ENCODE results near the gene MRPL3.

Gene MRPL3

DNA sequence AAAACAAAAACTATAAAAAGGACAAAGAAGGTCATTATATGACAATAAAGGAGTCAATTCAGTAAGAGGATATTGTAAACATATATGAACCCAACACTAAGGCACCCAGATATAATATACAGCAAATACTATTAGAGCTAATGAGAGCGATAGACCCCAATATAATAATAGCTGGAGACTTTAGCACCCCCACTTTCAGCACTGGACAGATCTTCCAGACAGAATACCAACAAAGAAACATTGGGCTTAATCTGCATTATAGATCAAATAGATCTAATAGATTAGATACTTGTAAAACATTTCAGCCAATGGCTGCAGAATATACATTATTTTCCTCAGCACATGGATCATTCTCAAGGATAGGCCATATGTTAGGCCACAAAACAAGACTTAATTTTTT, 67.8 kb downstream of the MRPL3 start:
- TF ChIP-seq RAD21 (IDR thresholded peaks at IDR 0.05; ENCODE audit: low read depth): no peak
- TF ChIP-seq, protein P1, sequence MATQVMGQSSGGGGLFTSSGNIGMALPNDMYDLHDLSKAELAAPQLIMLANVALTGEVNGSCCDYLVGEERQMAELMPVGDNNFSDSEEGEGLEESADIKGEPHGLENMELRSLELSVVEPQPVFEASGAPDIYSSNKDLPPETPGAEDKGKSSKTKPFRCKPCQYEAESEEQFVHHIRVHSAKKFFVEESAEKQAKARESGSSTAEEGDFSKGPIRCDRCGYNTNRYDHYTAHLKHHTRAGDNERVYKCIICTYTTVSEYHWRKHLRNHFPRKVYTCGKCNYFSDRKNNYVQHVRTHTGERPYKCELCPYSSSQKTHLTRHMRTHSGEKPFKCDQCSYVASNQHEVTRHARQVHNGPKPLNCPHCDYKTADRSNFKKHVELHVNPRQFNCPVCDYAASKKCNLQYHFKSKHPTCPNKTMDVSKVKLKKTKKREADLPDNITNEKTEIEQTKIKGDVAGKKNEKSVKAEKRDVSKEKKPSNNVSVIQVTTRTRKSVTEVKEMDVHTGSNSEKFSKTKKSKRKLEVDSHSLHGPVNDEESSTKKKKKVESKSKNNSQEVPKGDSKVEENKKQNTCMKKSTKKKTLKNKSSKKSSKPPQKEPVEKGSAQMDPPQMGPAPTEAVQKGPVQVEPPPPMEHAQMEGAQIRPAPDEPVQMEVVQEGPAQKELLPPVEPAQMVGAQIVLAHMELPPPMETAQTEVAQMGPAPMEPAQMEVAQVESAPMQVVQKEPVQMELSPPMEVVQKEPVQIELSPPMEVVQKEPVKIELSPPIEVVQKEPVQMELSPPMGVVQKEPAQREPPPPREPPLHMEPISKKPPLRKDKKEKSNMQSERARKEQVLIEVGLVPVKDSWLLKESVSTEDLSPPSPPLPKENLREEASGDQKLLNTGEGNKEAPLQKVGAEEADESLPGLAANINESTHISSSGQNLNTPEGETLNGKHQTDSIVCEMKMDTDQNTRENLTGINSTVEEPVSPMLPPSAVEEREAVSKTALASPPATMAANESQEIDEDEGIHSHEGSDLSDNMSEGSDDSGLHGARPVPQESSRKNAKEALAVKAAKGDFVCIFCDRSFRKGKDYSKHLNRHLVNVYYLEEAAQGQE (IDR thresholded peaks at IDR 0.05; ENCODE audit: low read depth): peak; percentile 77

DNA sequence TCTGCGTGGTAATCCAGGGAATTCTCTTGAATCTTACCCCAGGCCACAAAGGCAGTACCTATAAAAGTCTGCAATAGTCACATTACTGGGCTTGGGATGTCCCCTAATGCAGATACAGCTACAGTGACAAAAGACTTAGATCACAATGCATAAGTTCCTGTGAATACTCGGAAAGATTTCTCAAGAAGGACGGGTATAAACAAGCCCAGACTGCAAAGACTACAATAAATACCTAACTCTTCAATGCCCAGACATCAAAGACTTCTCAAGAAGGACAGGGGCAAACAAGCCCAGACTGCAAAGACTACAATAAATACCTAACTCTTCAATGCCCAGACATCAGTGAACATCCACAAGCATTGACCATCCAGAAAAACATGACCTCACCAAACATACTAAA, 70.3 kb downstream of the MRPL3 start:
- TF ChIP-seq, protein P2, sequence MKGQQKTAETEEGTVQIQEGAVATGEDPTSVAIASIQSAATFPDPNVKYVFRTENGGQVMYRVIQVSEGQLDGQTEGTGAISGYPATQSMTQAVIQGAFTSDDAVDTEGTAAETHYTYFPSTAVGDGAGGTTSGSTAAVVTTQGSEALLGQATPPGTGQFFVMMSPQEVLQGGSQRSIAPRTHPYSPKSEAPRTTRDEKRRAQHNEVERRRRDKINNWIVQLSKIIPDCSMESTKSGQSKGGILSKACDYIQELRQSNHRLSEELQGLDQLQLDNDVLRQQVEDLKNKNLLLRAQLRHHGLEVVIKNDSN (IDR thresholded peaks at IDR 0.05): no peak
- TF ChIP-seq RAD21 (IDR thresholded peaks at IDR 0.05; ENCODE audit: low read depth): no peak
- no peak for TF ChIP-seq EGR1 (IDR thresholded peaks at IDR 0.05)
- no peak for TF ChIP-seq FOXM1 (IDR thresholded peaks at IDR 0.05; ENCODE audit: borderline replicate concordance, low read depth)
- no peak for TF ChIP-seq ZBTB7A (IDR thresholded peaks at IDR 0.05; ENCODE audit: low read depth)
- no peak for TF ChIP-seq EP300 (IDR thresholded peaks at IDR 0.05; ENCODE audit: borderline replicate concordance)
- TF ChIP-seq, protein P3, sequence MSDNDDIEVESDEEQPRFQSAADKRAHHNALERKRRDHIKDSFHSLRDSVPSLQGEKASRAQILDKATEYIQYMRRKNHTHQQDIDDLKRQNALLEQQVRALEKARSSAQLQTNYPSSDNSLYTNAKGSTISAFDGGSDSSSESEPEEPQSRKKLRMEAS (IDR thresholded peaks at IDR 0.05): no peak
- TF ChIP-seq, protein P1 (IDR thresholded peaks at IDR 0.05; ENCODE audit: low read depth): no peak
- TF ChIP-seq TAF1 (IDR thresholded peaks at IDR 0.05; ENCODE audit: low read depth): no peak
- no peak for TF ChIP-seq CEBPB (IDR thresholded peaks at IDR 0.05)
- no peak for TF ChIP-seq NFIC (IDR thresholded peaks at IDR 0.05)
- no peak for TF ChIP-seq TEAD4 (IDR thresholded peaks at IDR 0.05)
- no peak for TF ChIP-seq YY1 (IDR thresholded peaks at IDR 0.05; ENCODE audit: low read depth)
- no peak for TF ChIP-seq CREB1 (IDR thresholded peaks at IDR 0.05; ENCODE audit: low read depth)
- TF ChIP-seq TCF12 (IDR thresholded peaks at IDR 0.05; ENCODE audit: low read depth): no peak

DNA sequence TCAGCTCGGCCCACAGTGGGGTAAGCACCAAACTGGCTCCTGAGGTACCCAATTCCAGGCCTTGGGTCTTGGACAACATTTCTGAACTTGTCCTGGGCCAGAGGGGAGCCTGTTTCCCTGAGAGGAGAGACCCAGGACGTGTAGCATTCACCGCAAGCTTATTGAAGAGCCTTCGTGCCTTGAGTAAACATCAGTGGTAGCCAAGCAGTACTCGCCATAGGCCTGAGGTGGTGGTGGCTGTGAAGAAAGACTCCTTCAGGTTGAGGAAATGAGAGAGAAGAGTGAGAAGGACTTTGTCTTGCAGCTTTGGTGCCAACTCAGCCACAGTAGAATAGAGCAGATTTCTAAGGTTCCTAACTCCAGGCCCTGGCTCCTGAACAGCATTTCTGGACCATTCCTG, 71.0 kb downstream of the MRPL3 start:
- TF ChIP-seq EP300 (IDR thresholded peaks at IDR 0.05; ENCODE audit: borderline replicate concordance) (no peak), CEBPB (IDR thresholded peaks at IDR 0.05) (no peak), CREB1 (IDR thresholded peaks at IDR 0.05; ENCODE audit: low read depth) (no peak), TCF12 (IDR thresholded peaks at IDR 0.05; ENCODE audit: low read depth) (no peak), RAD21 (IDR thresholded peaks at IDR 0.05; ENCODE audit: low read depth) (no peak), FOXM1 (IDR thresholded peaks at IDR 0.05; ENCODE audit: borderline replicate concordance, low read depth) (no peak), TAF1 (IDR thresholded peaks at IDR 0.05; ENCODE audit: low read depth) (no peak)
- TF ChIP-seq, protein P2 (IDR thresholded peaks at IDR 0.05): no peak
- TF ChIP-seq, protein P1 (IDR thresholded peaks at IDR 0.05; ENCODE audit: low read depth): no peak

DNA sequence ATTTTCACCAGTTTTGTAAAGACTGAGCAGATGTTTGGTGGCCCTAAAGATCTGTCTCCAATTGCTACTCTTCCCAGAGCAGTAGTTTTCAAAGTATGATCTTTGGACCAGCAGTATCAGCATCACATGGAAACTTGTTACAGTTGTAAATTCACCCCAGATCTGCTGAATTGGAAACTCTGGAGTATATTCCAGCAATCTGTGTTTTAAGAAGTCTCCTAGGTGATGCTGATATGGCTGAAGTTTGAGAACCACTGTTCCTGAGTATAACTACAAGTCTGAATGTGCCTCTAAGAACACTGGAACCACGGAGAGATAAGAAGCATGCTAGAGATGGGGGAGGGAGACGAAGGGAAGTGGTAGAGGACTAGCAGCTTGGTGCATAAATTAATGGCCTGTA, 75.5 kb downstream of the MRPL3 start:
- TF ChIP-seq, protein P2 (IDR thresholded peaks at IDR 0.05): no peak
- TF ChIP-seq CEBPB (IDR thresholded peaks at IDR 0.05) (no peak), TAF1 (IDR thresholded peaks at IDR 0.05; ENCODE audit: low read depth) (no peak), RAD21 (IDR thresholded peaks at IDR 0.05; ENCODE audit: low read depth) (no peak), CREB1 (IDR thresholded peaks at IDR 0.05; ENCODE audit: low read depth) (no peak), YY1 (IDR thresholded peaks at IDR 0.05; ENCODE audit: low read depth) (no peak), FOXM1 (IDR thresholded peaks at IDR 0.05; ENCODE audit: borderline replicate concordance, low read depth) (no peak), TEAD4 (IDR thresholded peaks at IDR 0.05) (no peak)
- TF ChIP-seq, protein P3 (IDR thresholded peaks at IDR 0.05): no peak
